Right lobe of liver (tissue), 6 donors: ENCODE results near the gene NWD2. TPM values are rescaled to one million over a fixed set of nuclear protein-coding genes. Genes with fewer than 3 reads are reported as not detected.
"Not testable (repeated sequence)": the region's sequence is repeated elsewhere in the genome, so short reads cannot be mapped to it uniquely, and the experiment has no call there.

Experiments
- ATAC-seq, 4 donors: fragments of 200-7000 bp; cut with Tn5 transposase; one replicate each; pipeline ENCODE4 v1.9.1; 2020; ENCODE audit warnings: mild to moderate bottlenecking in 4 of 4, moderate library complexity in 4 of 4
- DNase-seq, 3 donors: peaks; one replicate each; pipeline ENCODE4 v3.0.0-alpha.2; 2020
- H3K27ac ChIP-seq, 3 donors: fragments of 200-600 bp; one replicate each; pipeline ENCODE4 v1.8.0; 2022
- H3K27me3 ChIP-seq, 2 donors: fragments of 200-600 bp; one replicate each; pipeline ENCODE4 v1.8.0; 2022
- H3K36me3 ChIP-seq, 4 donors: fragments of 200-600 bp; sonication (generic) in 1 of 4; one replicate each; pipeline versions ENCODE4 v1.5.1 to v1.8.0; 2017 to 2022; ENCODE audit warnings: control low read depth in 1 of 4
- H3K4me1 ChIP-seq, 4 donors: fragments of 200-600 bp; sonication (generic) in 1 of 4; one replicate each; pipeline versions ENCODE4 v1.5.1 to v1.8.0; 2017 to 2022; ENCODE audit warnings: control low read depth in 1 of 4
- H3K4me3 ChIP-seq, 3 donors: fragments of 200-600 bp; one replicate each; pipeline ENCODE4 v1.8.0; 2022
- H3K9me3 ChIP-seq, 4 donors: fragments of 200-600 bp; sonication (generic) in 1 of 4; one replicate each; pipeline versions ENCODE4 v1.5.1 to v1.8.0; 2017 to 2022; ENCODE audit warnings: control low read depth in 1 of 4
- POLR2A ChIP-seq: fragments of 450-650 bp; IDR thresholded peaks from one replicate; pipeline ENCODE4 v1.6.1; 2017; ENCODE audit warnings: antibody characterized with exemption, mild to moderate bottlenecking
- WGBS: methylation state at CpG from one replicate; pipeline ENCODE4 v1.1.6; 2018; ENCODE audit warnings: low coverage, low lambda C conversion rate; ENCODE audit not compliant: insufficient coverage; ENCODE audit errors: missing lambda C conversion rate; 5-methylcytosine and 5-hydroxymethylcytosine counted together
- intact Hi-C, 2 donors: fragments of 100-400 bp; cut with DNase I; formaldehyde crosslinking; loops; one replicate each; pipeline versions ENCODE4 v1.11.2 to v1.14.1; 2022
- long read RNA-seq: library from polyadenylated mRNA; unstranded; transcript quantifications from one replicate; pipeline ENCODE4 v2.0.0, GENCODE V29; 2019
- total RNA-seq, 6 experiments: library from RNA; depleted of rRNA in 2 of 6; stranded (reverse); fragments of >200 nt in 2 of 6; fragmentation: NEBNext Ultra II Directional in 3 of 6; extraction: Animal tissue kit (Norgen Biotek cat#: 25700) in 3 of 6; gene quantifications; one replicate each; pipeline versions ENCODE4 v1.1.0 to v1.2.4, GENCODE V29; 2016 to 2023
- TF ChIP-seq, protein P1 (sequence below), 4 donors: fragments of 200-600 bp in 3 of 4; fragments of 450-650 bp in 1 of 4; IDR thresholded peaks; one replicate each; pipeline versions ENCODE4 v1.5.1 to v1.8.0; 2016 to 2022; ENCODE audit warnings: antibody characterized with exemption in 4 of 4, mild to moderate bottlenecking in 2 of 4
- donor health status: DM: no; HTN: yes; CAD: no.
- donor health status: DM: no; HTN: no; CAD: no.
- donor health status: DM: no; HTN: no; CAD: no.
- donor health status: DM: no; HTN: yes; CAD: no.
- donor health status: DM: no; HTN: yes; CAD: no.

NWD2 gene, protein sequence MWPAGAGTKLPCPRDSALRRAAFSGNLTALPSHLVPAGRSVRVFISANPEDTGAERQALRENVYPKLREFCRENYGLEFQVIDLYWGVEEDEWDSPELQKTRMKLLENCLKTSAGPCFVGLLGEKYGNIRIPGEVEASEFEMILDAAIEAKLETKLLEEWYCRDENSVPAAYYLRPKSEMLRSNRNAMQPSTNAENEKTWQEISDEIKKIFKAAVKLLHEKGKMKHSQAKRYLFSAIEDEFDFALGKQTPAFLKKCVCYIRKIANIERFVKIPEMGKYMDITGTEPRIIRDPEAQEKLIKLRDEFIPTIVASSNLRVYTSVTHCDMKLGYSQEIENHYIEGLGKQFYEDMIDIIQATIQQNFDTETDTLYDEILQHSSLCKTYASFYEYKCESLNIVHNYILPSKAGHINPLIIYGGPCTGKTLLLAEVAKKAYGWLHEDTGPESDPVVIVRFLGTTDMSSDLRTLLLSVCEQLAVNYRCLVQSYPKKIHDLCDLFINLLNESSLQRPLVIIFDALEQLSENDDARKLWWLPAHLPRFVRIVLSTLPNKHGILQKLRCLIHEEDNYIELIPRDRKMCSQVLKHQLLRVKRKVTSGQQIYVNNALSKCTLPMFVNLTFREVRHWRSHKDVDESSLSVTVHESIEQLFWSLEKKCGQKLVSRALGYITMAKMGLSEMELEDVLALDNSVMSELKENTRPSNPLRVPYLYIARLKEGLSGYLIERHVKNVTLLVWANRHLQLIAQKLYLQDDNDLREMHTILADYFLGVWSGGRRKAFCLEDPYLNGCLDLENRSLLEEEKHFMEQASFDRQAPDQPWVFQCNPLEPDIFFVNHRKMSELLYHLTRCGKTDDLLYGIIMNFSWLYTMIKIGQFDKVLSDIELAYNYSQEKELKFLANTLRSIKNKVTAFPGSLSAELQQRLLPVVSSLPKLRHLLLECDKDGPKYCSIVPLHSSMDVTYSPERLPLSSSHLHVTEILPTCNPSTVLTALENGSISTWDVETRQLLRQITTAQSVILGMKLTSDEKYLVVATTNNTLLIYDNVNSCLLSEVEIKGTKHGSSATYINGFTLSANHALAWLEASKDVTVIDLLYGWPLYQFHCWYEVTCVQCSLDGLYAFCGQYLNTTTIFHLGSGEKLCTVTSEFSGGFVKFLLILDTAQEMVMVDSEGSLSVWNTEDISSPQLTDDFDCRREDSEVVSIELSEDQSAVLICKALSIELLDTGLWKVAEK (N-terminal part only)
- under 1 TPM in 1 of 6 experiments, not detected in 5; 0.05 TPM for total RNA-seq
- long read RNA-seq = 0 reads

DNA sequence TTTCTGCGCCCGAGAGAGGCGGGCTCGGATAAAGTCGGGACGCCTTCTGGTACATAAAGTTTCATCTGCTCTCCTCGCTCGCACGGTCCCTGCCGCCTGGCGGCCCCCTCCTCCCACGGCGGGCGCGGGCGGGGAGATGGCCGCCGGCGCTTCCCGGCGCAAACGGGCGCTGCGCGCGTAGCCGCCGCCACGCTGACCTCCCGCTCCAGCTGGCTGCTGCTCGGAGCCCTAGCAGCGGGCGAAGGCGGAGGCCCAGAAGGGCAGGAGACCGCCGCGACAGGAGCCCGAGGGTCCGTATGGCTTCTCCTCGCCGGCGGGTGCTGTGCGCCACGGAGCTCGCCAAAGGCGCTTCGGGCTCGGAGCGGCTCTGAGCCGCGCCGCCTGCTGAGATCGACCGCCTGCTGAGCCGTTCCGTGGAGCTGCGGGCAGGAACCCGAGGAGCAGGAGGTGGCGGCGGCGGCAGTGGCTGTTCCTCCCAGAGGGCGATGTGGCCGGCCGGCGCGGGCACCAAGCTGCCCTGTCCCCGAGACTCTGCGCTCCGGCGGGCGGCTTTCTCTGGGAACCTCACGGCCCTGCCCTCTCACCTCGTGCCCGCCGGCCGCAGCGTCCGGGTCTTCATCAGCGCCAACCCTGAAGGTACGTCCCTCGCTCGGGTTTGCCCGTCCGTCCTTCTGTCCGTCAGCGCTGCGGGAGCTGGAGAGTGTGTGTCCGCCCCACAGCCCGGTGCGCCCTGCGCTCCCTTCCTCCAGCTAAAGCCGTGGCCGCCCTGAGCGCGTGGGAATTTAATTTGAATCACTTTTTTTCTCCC lies at the start of gene NWD2:
Gene NWD2 (plus strand): TSS at position 161 of the 808 bp plus-strand sequence. CDS start 325 bp downstream, at position 486.
- intact Hi-C loops = no loop called here
- Histone ChIP-seq H3K27me3 (peaks cover 0 to 5% of the 10 kb centered on the region in 2 donors), H3K9me3 (no peaks in the 10 kb centered on the region), H3K4me1 (peaks cover 0 to 8% (median 0%) of the 10 kb centered on the region in 4 donors), H3K27ac (no peak within 1 kb of the TSS), H3K36me3 (no peaks in the 10 kb centered on the region), H3K4me3 (peak within 1 kb of the TSS in 2 of 3 donors; percentile 14 to 26)
- WGBS = 0% methylated on average over 2 of the region's 95 CpGs
- TF ChIP-seq, protein P1, sequence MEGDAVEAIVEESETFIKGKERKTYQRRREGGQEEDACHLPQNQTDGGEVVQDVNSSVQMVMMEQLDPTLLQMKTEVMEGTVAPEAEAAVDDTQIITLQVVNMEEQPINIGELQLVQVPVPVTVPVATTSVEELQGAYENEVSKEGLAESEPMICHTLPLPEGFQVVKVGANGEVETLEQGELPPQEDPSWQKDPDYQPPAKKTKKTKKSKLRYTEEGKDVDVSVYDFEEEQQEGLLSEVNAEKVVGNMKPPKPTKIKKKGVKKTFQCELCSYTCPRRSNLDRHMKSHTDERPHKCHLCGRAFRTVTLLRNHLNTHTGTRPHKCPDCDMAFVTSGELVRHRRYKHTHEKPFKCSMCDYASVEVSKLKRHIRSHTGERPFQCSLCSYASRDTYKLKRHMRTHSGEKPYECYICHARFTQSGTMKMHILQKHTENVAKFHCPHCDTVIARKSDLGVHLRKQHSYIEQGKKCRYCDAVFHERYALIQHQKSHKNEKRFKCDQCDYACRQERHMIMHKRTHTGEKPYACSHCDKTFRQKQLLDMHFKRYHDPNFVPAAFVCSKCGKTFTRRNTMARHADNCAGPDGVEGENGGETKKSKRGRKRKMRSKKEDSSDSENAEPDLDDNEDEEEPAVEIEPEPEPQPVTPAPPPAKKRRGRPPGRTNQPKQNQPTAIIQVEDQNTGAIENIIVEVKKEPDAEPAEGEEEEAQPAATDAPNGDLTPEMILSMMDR (IDR thresholded peaks at IDR 0.05) = no peak
- TF ChIP-seq POLR2A = no peak
- DNase-seq (peak in 1 of 3 donors; percentile 23), ATAC-seq (peak in 3 of 4 donors; percentile 34 to 53 (median 49))

DNA sequence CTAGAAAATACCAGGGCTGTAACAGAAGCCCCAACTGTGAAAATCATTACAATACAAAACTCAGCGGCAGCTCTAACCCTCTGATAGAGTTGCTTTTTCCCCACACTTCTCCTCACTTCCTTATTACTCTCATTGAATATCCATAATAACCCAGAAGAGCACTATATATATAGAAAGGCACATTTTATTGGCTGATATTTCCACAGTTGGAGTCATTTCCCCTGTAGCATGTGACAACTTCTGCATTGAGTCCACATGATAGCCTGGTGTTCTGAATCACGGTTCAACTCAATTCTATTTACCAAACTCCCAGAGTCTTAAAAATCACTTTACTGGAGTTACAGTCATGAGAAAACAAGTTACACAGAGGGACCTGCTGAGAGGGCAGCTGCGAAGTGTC lies 46.6 kb upstream of the NWD2 start:
- no peak overlapping the region for H3K4me3 ChIP-seq

DNA sequence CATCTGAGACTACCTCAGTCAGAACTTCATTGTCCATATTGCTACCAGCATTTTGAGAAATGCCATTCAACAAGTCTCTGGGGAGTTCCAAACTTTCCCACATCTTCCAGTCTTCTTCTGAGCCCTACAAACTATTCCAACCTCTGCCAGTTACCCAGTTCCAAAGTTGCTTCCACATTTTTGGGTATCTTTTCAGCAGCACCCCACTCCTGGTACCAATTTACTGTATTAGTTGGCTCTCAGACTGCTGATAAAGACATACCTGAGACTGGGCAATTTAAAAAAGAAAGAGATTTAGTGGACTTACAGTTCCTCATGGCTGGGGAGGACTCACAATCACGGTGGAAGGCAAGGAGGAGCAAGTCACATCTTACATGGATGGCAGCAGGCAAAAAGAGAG lies 39.8 kb upstream of the NWD2 start:
- intact Hi-C loops, DNase-seq, H3K9me3 ChIP-seq, H3K4me3 ChIP-seq, H3K4me1 ChIP-seq, ATAC-seq, H3K36me3 ChIP-seq, H3K27ac ChIP-seq, H3K27me3 ChIP-seq: not testable (repeated sequence)
- 67% methylated on average over 1 of the region's 1 CpG for WGBS

More for the DNA sequence above, 46.6 kb upstream of the NWD2 start:
- DNase-seq (no peak), ATAC-seq (no peak)
- 44% methylated on average over 3 of the region's 3 CpGs for WGBS
- TF ChIP-seq POLR2A = no peak
- TF ChIP-seq, protein P1 (IDR thresholded peaks at IDR 0.05) = no peak
- Histone ChIP-seq H3K27me3 (no peaks in the 10 kb centered on the region), H3K27ac (no peak overlapping the region), H3K4me1 (no peaks in the 10 kb centered on the region), H3K36me3 (no peaks in the 10 kb centered on the region), H3K9me3 (no peaks in the 10 kb centered on the region)
- intact Hi-C loops = no loop called here

DNA sequence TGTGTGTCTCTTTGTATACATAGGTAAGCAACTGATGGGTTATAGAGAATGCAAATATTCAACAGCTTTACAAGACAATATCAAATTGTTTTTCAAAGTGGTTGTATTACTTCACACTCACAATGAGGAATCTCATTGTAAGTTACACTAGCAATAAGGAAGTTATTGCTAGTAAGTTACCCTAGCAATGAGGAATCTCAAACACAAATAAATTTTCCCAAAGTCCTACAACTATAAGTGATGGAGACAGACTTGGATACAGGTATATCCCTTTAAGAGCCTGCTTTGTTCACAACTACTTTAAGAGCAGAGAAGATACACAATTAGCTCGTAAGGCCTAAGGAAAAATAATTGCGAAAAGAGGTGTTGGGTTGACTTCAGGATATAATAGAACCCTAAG lies 28.3 kb upstream of the NWD2 start:
- no peak for DNase-seq
- 55% methylated on average over 2 of the region's 2 CpGs for WGBS
- Histone ChIP-seq H3K4me1 (no peaks in the 10 kb centered on the region), H3K9me3 (no peaks in the 10 kb centered on the region), H3K27ac (no peak overlapping the region), H3K4me3 (no peak overlapping the region), H3K36me3 (no peaks in the 10 kb centered on the region), H3K27me3 (no peaks in the 10 kb centered on the region)
- intact Hi-C loops = no loop called here
- ATAC-seq = no peak
- TF ChIP-seq, protein P1 (IDR thresholded peaks at IDR 0.05) = no peak
- TF ChIP-seq POLR2A = no peak
